Epithelial cell of esophagus (primary cell): Measurements from ENCODE around the gene LDHAL6B.

Source experiments
- DNase-seq: peaks from one replicate; pipeline ENCODE4 v3.0.0; 2010; ENCODE audit warnings: low read depth
- H3K4me3 ChIP-seq: 2 replicates; pipeline ENCODE4 v1.5.1; 2011; ENCODE audit warnings: mild to moderate bottlenecking, low read length, control low read depth
- CTCF ChIP-seq: IDR thresholded peaks from 2 replicates; pipeline ENCODE4 v1.5.1; 2011; ENCODE audit warnings: low read depth, mild to moderate bottlenecking, low read length, control low read depth, inconsistent platforms; ENCODE audit not compliant: insufficient read depth; ENCODE audit errors: missing control alignments

The LDHAL6B gene

DNA sequence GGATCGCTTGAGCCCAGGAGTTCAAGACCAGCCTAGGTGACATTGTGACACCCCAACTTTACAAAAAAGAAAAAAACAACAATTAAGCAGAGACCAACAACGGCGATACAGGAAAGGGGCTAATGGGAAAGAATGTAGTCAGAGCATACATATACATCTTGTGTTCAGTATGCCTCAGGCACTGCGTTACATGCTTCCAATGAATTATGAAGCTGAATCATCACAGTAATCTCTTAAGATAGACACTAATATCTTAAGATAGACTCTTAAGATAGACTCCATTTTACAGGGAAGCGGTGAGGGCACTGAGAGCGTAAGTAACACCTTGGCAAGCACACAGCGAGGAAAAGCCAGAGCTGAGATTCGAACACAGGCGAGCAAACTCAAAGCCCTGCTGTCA lies 6.1 kb upstream of the LDHAL6B start:
- H3K4me3 ChIP-seq = no peak overlapping the region
- peak; percentile 63 for DNase-seq
- TF ChIP-seq CTCF = no peak

DNA sequence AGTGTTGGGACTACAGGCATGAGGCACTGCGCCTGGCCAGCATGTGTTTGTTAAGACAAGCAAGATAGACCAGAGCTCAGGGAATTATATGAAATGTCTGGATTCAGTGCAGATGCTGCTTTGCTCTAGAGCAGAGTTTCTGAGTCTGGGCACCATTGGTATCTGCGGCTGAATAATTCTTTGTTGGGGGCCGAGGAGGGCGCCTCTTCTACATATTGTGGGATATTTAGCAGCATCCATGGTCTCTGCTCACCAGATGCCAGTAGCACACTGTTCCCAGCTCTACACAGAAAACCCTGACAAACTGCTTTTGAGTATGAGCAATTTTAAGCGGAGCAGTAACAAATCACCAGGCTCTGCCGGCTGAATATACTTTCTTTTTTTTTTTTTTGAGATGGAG lies 3.6 kb upstream of the LDHAL6B start:
- no peak for DNase-seq
- no peak for TF ChIP-seq CTCF
- no peak overlapping the region for H3K4me3 ChIP-seq

- DNase-seq = no peak
- no peak overlapping the region for H3K4me3 ChIP-seq
- no peak for TF ChIP-seq CTCF
Observed at GRCh38 chr15:59203657-59204056, 3.0 kb upstream of the LDHAL6B start.

- no peak for TF ChIP-seq CTCF
- H3K4me3 ChIP-seq = no peak overlapping the region
- DNase-seq = no peak
Observed at GRCh38 chr15:59205839-59206622, 612 bp upstream of the LDHAL6B start.

GRCh38 chr15:59208613-59209249 lies 2.1 kb downstream of the LDHAL6B start:
- no peak for DNase-seq
- no peak overlapping the region for H3K4me3 ChIP-seq
- TF ChIP-seq CTCF = no peak

DNA sequence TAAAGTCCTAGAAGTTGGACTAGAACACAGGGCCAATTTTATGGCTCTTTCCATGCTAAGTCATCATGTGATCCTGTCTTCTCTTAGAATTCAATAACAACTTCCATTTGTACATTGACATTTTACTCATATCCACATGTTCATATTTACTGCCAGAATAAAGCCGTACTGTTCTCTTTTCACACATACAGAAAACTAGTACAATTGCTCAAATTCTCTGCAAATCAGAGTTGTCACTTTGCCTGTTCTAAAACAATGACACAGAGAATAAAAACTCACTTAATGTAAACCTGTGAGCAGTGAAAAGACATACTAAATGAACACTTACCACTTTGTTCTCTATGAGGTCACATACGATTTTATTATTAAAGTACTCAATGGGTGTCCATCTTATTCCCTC lies 3.5 kb downstream of the LDHAL6B start:
- TF ChIP-seq CTCF = no peak
- DNase-seq = no peak
- H3K4me3 ChIP-seq = no peak overlapping the region
